AG04449 (cell line): ENCODE measurements around the gene POLR2M.

Experiments
- CTCF ChIA-PET: fragments of 350-600 bp; formaldehyde crosslinking; extraction: SDS; loops from one replicate; lab custom pipeline; 2021; ENCODE audit warnings: antibody characterized with exemption; lab: Yijun Ruan, JAX
- POLR2A ChIA-PET: fragments of 400-600, 350-600 bp; formaldehyde crosslinking; extraction: SDS; loops from one replicate; lab custom pipeline; 2020; ENCODE audit warnings: antibody characterized with exemption, inconsistent platforms; lab: Yijun Ruan, JAX
- DNase-seq: peaks from one replicate; pipeline ENCODE4 v3.0.0-alpha.2; 2010; ENCODE audit warnings: low read depth, low spot score
- H3K4me3 ChIP-seq: 2 replicates; pipeline ENCODE4 v1.5.1; 2011; ENCODE audit warnings: low read depth, mild to moderate bottlenecking, control low read depth, low read length
- TF ChIP-seq, protein P1 (sequence below): IDR thresholded peaks from one replicate; pipeline ENCODE4 v1.5.1; 2011; ENCODE audit warnings: mild to moderate bottlenecking, moderate library complexity, low read length, control low read depth, inconsistent platforms; ENCODE audit not compliant: insufficient read depth; ENCODE audit errors: missing control alignments

The POLR2M gene

DNA sequence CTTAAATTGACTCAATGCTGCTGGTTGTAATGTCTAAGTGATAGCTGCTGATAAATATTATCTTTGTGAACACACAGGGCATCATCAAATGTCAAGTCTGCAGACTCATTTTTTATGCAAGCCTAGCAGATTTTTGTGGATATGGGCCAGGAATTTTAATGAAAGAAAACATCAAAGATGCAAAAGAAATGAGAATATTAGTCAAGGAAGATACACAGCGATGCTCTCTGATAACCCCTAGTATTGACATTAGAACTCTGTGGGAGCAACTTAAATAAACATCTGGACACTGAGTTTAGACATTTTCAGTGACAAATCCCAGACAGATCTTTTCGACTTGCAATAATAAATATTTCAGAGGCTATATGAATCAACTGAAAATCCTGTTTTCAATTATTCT is 28.3 kb downstream of the POLR2M start:
- TF ChIP-seq, protein P1, sequence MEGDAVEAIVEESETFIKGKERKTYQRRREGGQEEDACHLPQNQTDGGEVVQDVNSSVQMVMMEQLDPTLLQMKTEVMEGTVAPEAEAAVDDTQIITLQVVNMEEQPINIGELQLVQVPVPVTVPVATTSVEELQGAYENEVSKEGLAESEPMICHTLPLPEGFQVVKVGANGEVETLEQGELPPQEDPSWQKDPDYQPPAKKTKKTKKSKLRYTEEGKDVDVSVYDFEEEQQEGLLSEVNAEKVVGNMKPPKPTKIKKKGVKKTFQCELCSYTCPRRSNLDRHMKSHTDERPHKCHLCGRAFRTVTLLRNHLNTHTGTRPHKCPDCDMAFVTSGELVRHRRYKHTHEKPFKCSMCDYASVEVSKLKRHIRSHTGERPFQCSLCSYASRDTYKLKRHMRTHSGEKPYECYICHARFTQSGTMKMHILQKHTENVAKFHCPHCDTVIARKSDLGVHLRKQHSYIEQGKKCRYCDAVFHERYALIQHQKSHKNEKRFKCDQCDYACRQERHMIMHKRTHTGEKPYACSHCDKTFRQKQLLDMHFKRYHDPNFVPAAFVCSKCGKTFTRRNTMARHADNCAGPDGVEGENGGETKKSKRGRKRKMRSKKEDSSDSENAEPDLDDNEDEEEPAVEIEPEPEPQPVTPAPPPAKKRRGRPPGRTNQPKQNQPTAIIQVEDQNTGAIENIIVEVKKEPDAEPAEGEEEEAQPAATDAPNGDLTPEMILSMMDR = no peak
- POLR2A ChIA-PET = no interaction called here
- no peak for DNase-seq
- H3K4me3 ChIP-seq = no peak overlapping the region
- CTCF ChIA-PET = interaction anchor here (1.0 to 6.6 kb wide), 8 partner anchors 10 to 449 kb away, joined by 3 to 78 read pairs (median 18); partner anchors contain the start of gene ALDH1A2

DNA sequence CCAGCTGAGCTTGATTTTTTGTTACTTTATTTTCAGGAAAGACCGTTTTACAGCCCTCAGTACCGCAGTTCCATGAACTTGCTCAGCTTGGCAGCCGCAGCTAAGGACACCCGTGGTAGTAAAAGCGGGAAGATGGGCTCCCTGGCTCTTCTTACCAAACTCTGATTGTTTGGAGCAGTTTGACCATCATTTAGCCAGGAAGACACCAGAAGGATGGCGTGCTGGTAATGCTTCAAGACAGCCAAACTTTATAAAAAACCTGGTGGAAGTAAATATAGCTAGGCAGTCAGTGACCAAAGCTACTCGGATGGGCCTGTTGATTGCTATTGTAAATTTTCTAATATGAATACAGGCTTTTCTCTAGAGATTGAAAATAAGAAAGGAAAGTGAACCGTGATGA is 28.9 kb downstream of the POLR2M start:
- CTCF ChIA-PET = interaction anchor here (0.8 to 6.6 kb wide), 8 partner anchors 9 to 448 kb away, joined by 3 to 78 read pairs (median 4); partner anchors contain the start of gene ALDH1A2
- TF ChIP-seq, protein P1 = no peak
- no peak overlapping the region for H3K4me3 ChIP-seq
- no peak for DNase-seq
- POLR2A ChIA-PET = no interaction called here

DNA sequence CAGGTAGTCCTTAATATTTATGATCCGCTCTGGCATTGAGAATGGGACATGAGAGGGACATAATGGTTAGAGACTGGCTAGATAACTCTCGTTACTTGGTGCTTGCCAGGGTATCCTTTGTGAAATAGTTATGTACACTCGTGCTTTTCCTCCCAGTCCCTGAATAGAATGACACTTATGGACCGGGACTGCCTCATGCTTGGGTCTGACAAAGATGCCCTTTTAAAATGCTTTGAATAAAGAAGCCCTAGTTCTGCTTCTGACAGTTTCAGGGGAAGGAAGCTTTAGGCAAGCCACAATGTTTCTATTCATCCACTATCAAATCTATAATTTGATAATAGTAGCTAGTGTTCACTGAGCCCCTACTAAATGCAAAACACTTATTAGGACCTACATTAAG is 29.4 kb downstream of the POLR2M start:
- ChIA-PET POLR2A (no interaction called here), CTCF (interaction anchor here (0.8 to 6.6 kb wide), 7 partner anchors 13 to 448 kb away, joined by 3 to 54 read pairs (median 3); partner anchors contain the start of gene ALDH1A2)
- no peak for DNase-seq
- TF ChIP-seq, protein P1 = no peak
- H3K4me3 ChIP-seq = no peak overlapping the region

DNA sequence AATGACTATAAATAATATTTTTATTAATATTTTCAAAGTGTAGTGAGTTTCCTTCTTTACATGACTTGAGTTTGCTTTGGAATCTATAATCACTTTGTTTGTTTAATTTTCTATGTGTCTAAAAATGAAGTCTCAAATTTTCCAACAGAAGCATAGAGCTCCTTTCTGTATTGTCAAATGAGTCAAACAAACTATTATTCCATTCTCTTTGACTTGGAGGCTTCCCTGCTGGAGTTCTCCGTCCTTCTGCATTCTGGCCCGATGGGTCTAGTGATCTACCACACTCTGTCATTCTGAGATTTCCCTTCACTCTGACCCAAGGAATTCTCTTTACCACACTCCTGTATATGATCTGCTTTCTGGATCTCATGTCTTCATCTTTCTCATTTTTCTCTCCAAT is 30.1 kb downstream of the POLR2M start:
- no peak for DNase-seq
- ChIA-PET POLR2A (no interaction called here), CTCF (interaction anchor here (1.2 to 6.6 kb wide), 2 partner anchors 15 to 125 kb away, joined by 3 to 38 read pairs; no protein-coding TSS in a partner anchor)
- TF ChIP-seq, protein P1 = no peak
- H3K4me3 ChIP-seq = no peak overlapping the region

DNA sequence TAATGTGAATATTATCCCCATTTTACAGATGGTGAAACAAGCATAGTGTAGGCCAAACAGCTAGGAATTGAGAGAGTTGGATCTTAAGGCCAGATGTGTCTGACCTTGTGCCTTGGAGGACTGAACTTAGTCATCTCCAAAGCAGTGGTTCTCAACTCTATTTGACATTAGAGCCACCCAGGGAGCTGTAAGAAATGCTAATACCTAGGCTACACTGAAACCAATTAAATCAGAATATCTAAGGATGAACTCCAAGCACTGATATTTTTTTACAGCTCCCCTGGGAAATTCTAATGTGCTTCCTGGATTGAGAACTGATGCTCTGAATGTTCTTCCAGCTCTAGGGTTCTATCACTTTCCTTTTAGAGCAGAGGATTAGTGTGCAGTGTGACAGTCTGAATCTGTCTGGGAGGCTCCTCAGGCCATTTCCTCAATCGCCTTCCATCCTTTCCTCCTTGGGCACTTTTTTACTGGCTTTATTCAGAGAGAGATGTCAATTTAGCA is 32.3 kb downstream of the POLR2M start:
- no peak overlapping the region for H3K4me3 ChIP-seq
- CTCF ChIA-PET = interaction anchor here (0.9 to 16.9 kb wide), 6 partner anchors 10 to 330 kb away, joined by 3 to 240 read pairs (median 5); partner anchors contain the start of gene ALDH1A2
- POLR2A ChIA-PET = no interaction called here
- TF ChIP-seq, protein P1 = no peak
- DNase-seq = no peak

DNA sequence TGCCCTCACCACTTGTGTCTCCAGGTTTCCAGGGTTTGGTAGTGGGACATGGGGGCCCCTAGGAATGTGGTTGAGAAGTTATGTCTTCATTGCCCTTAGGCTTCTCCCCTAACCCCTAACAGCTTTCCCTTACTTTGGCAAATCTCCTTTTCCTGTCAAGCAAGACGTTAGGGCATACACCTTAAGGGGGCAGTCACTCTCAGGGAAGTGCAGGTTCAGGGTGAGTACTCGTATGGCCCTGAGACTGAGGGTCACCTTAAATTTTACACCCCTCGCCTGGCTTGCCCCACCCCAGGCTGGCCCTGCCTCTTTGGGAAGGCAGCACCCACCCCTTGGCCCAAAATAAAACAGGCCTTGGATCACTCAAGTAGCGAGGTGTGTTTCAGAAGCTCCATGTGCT is 33.5 kb downstream of the POLR2M start:
- no peak overlapping the region for H3K4me3 ChIP-seq
- DNase-seq = no peak
- CTCF ChIA-PET = interaction anchor here (0.6 to 16.9 kb wide), 6 partner anchors 9 to 328 kb away, joined by 3 to 240 read pairs (median 5); partner anchors contain the start of gene ALDH1A2
- POLR2A ChIA-PET = no interaction called here
- TF ChIP-seq, protein P1 = no peak
